Measurements from ENCODE around the gene ZNF485. TPM values are rescaled to one million over a fixed set of nuclear protein-coding genes. Genes with fewer than 3 reads are reported as not detected.
A peak's percentile ranks its signal among the peaks of the same experiment; 100 is the strongest.
"Not testable (repeated sequence)": the region's sequence is repeated elsewhere in the genome, so short reads cannot be mapped to it uniquely, and the experiment has no call there.

The ZNF485 gene
- total RNA-seq, 1 donor = 2.5 TPM

DNA sequence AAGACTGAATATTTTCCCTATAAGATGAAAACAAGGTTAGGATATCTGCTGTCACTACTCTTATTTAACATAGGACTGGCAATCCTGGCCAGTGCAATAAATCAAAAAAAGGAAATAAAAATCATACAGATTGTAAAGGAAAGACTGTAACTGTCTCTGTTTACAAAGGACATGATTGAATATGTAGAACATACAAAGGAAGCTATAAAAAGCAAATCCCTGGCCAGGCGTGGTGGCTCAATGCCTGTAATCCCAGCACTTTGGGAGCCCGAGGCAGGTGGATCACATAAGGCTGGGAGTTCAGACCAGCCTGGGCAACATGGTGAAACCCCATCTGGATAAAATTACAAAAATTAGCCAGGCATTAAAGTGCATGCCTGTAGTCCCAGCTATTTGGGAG lies 15.8 kb downstream of the ZNF485 start:
- H3K79me2 ChIP-seq (ENCODE audit: insufficient read depth, low read length) = no peaks in the 10 kb centered on the region
- DNase-seq (ENCODE audit: insufficient read length, low spot score, missing footprints) = no peak
- H3K4me1 ChIP-seq (ENCODE audit: insufficient read depth, low read length) = no peaks in the 10 kb centered on the region
- H3K4me2 ChIP-seq (ENCODE audit: insufficient read depth, low read length) = no peak overlapping the region
- H3K27me3 ChIP-seq (ENCODE audit: insufficient read depth, low read length) = no peaks in the 10 kb centered on the region
- TF ChIP-seq, protein P1, sequence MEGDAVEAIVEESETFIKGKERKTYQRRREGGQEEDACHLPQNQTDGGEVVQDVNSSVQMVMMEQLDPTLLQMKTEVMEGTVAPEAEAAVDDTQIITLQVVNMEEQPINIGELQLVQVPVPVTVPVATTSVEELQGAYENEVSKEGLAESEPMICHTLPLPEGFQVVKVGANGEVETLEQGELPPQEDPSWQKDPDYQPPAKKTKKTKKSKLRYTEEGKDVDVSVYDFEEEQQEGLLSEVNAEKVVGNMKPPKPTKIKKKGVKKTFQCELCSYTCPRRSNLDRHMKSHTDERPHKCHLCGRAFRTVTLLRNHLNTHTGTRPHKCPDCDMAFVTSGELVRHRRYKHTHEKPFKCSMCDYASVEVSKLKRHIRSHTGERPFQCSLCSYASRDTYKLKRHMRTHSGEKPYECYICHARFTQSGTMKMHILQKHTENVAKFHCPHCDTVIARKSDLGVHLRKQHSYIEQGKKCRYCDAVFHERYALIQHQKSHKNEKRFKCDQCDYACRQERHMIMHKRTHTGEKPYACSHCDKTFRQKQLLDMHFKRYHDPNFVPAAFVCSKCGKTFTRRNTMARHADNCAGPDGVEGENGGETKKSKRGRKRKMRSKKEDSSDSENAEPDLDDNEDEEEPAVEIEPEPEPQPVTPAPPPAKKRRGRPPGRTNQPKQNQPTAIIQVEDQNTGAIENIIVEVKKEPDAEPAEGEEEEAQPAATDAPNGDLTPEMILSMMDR (IDR thresholded peaks at IDR 0.05; ENCODE audit: extremely low read depth, low read depth, low read length) = no peak
- H3K4me3 ChIP-seq (ENCODE audit: insufficient read depth, low read length) = no peak overlapping the region
- H3K27ac ChIP-seq (ENCODE audit: low read depth, low read length) = no peak overlapping the region
- H3K9me3 ChIP-seq (ENCODE audit: low read depth, low read length) = peaks cover 3% of the 10 kb centered on the region
- no peaks in the 10 kb centered on the region for H4K20me1 ChIP-seq (ENCODE audit: insufficient read depth, low read length)
- H2AFZ ChIP-seq (ENCODE audit: low read length) = no peak overlapping the region
- no peaks in the 10 kb centered on the region for H3K36me3 ChIP-seq (ENCODE audit: insufficient read depth, low read length)

DNA sequence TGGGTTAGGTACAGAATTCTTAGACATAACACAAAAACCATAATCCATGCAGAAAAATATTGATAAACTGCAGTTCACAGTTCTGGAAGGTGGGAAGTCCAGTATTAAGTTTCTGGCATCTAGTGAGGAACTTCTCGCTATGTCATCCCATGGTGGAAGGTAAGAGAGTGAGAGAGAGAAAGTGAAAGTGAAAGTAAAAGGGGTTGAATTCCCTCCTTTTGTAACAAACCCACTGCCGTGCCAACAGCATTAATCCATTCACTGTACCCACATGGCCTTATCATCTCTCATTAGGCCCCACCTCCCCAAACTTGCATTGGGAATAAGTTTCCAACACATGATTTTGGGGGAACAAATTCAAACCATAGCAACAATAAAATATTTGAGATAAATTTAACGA lies 17.1 kb downstream of the ZNF485 start:
- no peak for DNase-seq (ENCODE audit: insufficient read length, low spot score, missing footprints)
- Histone ChIP-seq H3K79me2 (ENCODE audit: insufficient read depth, low read length) (no peaks in the 10 kb centered on the region), H2AFZ (ENCODE audit: low read length) (no peak overlapping the region), H3K4me3 (ENCODE audit: insufficient read depth, low read length) (peak overlapping the region; percentile 54), H4K20me1 (ENCODE audit: insufficient read depth, low read length) (no peaks in the 10 kb centered on the region), H3K4me1 (ENCODE audit: insufficient read depth, low read length) (no peaks in the 10 kb centered on the region), H3K36me3 (ENCODE audit: insufficient read depth, low read length) (no peaks in the 10 kb centered on the region), H3K27me3 (ENCODE audit: insufficient read depth, low read length) (no peaks in the 10 kb centered on the region), H3K4me2 (ENCODE audit: insufficient read depth, low read length) (peak overlapping the region; percentile 56), H3K27ac (ENCODE audit: low read depth, low read length) (no peak overlapping the region), H3K9me3 (ENCODE audit: low read depth, low read length) (peaks cover 3% of the 10 kb centered on the region)
- TF ChIP-seq, protein P1 (IDR thresholded peaks at IDR 0.05; ENCODE audit: extremely low read depth, low read depth, low read length) = no peak

DNA sequence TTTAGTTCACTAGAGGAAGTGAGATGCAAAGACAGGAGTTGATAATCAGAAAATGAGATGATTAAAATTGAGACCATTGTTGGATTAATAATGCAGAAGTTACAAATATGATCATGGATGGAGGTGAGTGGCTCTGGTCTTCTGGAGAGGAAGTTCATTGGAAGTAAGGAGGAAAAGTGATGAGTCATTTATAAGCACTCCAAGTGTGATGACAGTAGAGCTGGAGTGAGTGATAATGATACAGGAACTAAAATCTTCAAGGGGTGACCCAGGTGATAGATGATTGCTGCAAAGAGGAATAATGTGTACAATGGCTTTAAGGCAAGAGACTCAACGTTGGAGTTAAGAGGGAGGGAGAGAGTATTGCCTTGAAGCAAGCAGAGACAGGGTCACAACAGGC lies 21.7 kb downstream of the ZNF485 start:
- H4K20me1 ChIP-seq (ENCODE audit: insufficient read depth, low read length) = no peaks in the 10 kb centered on the region
- H3K27me3 ChIP-seq (ENCODE audit: insufficient read depth, low read length) = no peaks in the 10 kb centered on the region
- no peak overlapping the region for H2AFZ ChIP-seq (ENCODE audit: low read length)
- H3K36me3 ChIP-seq (ENCODE audit: insufficient read depth, low read length) = no peaks in the 10 kb centered on the region
- H3K4me3 ChIP-seq (ENCODE audit: insufficient read depth, low read length) = no peak overlapping the region
- no peak for DNase-seq (ENCODE audit: insufficient read length, low spot score, missing footprints)
- no peak overlapping the region for H3K27ac ChIP-seq (ENCODE audit: low read depth, low read length)
- no peaks in the 10 kb centered on the region for H3K4me1 ChIP-seq (ENCODE audit: insufficient read depth, low read length)
- no peaks in the 10 kb centered on the region for H3K9me3 ChIP-seq (ENCODE audit: low read depth, low read length)
- H3K79me2 ChIP-seq (ENCODE audit: insufficient read depth, low read length) = no peaks in the 10 kb centered on the region
- H3K4me2 ChIP-seq (ENCODE audit: insufficient read depth, low read length) = no peak overlapping the region
- TF ChIP-seq, protein P1 (IDR thresholded peaks at IDR 0.05; ENCODE audit: extremely low read depth, low read depth, low read length) = no peak

DNA sequence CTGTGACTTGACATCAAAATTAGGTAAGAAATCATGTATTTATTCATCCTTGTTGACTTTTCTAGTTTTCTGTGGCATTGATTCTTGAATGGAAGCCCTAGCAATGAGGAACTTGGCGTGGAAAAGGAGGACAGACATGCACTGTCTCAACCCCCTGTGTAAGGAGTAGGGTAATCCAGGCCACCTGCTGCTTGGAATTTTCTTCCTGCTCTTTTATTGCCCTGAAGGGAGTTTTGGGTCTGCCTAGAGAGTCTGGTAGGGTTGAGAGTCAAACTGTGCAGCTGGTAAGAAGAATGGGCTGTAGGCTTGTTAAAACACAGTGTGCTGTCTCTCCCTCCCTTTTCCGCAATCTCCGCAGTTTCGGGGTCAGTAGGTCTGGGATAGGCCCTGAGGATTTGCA lies 22.7 kb downstream of the ZNF485 start:
- H3K79me2 ChIP-seq (ENCODE audit: insufficient read depth, low read length) = no peaks in the 10 kb centered on the region
- H4K20me1 ChIP-seq (ENCODE audit: insufficient read depth, low read length) = no peaks in the 10 kb centered on the region
- TF ChIP-seq, protein P1 (IDR thresholded peaks at IDR 0.05; ENCODE audit: extremely low read depth, low read depth, low read length) = no peak
- no peak for DNase-seq (ENCODE audit: insufficient read length, low spot score, missing footprints)
- H3K27ac ChIP-seq (ENCODE audit: low read depth, low read length) = no peak overlapping the region
- no peak overlapping the region for H3K4me2 ChIP-seq (ENCODE audit: insufficient read depth, low read length)
- H3K36me3 ChIP-seq (ENCODE audit: insufficient read depth, low read length) = no peaks in the 10 kb centered on the region
- no peaks in the 10 kb centered on the region for H3K4me1 ChIP-seq (ENCODE audit: insufficient read depth, low read length)
- no peak overlapping the region for H2AFZ ChIP-seq (ENCODE audit: low read length)
- H3K9me3 ChIP-seq (ENCODE audit: low read depth, low read length) = no peaks in the 10 kb centered on the region
- H3K4me3 ChIP-seq (ENCODE audit: insufficient read depth, low read length) = no peak overlapping the region
- H3K27me3 ChIP-seq (ENCODE audit: insufficient read depth, low read length) = no peaks in the 10 kb centered on the region

DNA sequence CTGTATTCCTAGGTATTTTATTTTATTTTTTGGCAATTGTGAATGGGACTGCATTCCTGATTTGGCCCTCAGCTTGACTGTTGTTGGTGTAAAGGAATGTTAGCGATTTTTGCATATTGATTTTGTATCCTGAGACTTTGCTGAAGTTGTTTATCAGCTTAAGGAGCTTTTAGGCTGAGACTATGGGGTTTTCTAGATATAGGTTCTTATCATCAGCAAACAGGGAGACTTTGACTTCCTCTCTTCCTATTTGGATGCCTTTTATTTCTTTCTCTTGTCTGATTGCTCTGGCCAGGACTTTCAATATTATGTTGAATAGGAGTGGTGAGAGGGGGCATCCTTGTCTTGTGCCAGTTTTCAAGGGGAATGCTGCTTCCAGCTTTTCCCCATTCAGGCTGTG lies 29.6 kb downstream of the ZNF485 start:
- not testable (repeated sequence) for H3K79me2 ChIP-seq (ENCODE audit: insufficient read depth, low read length); H3K4me1 ChIP-seq (ENCODE audit: insufficient read depth, low read length); H3K27me3 ChIP-seq (ENCODE audit: insufficient read depth, low read length); H3K36me3 ChIP-seq (ENCODE audit: insufficient read depth, low read length); H3K4me2 ChIP-seq (ENCODE audit: insufficient read depth, low read length); H3K27ac ChIP-seq (ENCODE audit: low read depth, low read length); H3K4me3 ChIP-seq (ENCODE audit: insufficient read depth, low read length); H4K20me1 ChIP-seq (ENCODE audit: insufficient read depth, low read length); H2AFZ ChIP-seq (ENCODE audit: low read length); H3K9me3 ChIP-seq (ENCODE audit: low read depth, low read length); DNase-seq (ENCODE audit: insufficient read length, low spot score, missing footprints)
